H9 (cell line): ENCODE data around the gene NUMA1. TPM values are rescaled to one million over a fixed set of nuclear protein-coding genes. Genes with fewer than 3 reads are reported as not detected.

Experiments used
- DNase-seq: peaks from one replicate; pipeline ENCODE4 v3.0.0-alpha.2; 2017
- H2AFZ ChIP-seq: one replicate; pipeline ENCODE4 v1.6.1; 2013; ENCODE audit warnings: mild to moderate bottlenecking, low read length, control low read depth, moderate library complexity
- H2AK5ac ChIP-seq: 2 replicates; pipeline ENCODE4 v1.6.1; 2013; ENCODE audit warnings: low read length, control low read depth, mixed read lengths; ENCODE audit not compliant: insufficient read length
- H2BK120ac ChIP-seq: one replicate; pipeline ENCODE4 v1.6.1; 2013; ENCODE audit warnings: low read depth, mild to moderate bottlenecking, low read length, control low read depth, inconsistent platforms; ENCODE audit not compliant: poor library complexity, severe bottlenecking
- H2BK12ac ChIP-seq: 2 replicates; pipeline ENCODE4 v1.6.1; 2013; ENCODE audit warnings: low read length, control low read depth, mixed read lengths, low read depth; ENCODE audit not compliant: insufficient read length
- H2BK15ac ChIP-seq: 2 replicates; pipeline ENCODE4 v1.6.1; 2013; ENCODE audit warnings: low read depth, low read length, control low read depth
- H2BK20ac ChIP-seq: one replicate; pipeline ENCODE4 v1.6.1; 2013; ENCODE audit warnings: low read depth, mild to moderate bottlenecking, low read length, control low read depth, inconsistent platforms; ENCODE audit not compliant: poor library complexity, severe bottlenecking
- H2BK5ac ChIP-seq: 2 replicates; pipeline ENCODE4 v1.6.1; 2013; ENCODE audit warnings: low read length, control low read depth, mixed read lengths; ENCODE audit not compliant: insufficient read length
- H3K14ac ChIP-seq: 2 replicates; pipeline ENCODE4 v1.6.1; 2013; ENCODE audit warnings: low read length, control low read depth; ENCODE audit not compliant: insufficient read depth
- H3K18ac ChIP-seq: 2 replicates; pipeline ENCODE4 v1.6.1; 2013; ENCODE audit warnings: low read depth, mild to moderate bottlenecking, mixed read lengths, low read length, control low read depth; ENCODE audit not compliant: insufficient read length
- H3K23ac ChIP-seq: 2 replicates; pipeline ENCODE4 v1.6.1; 2013; ENCODE audit warnings: low read length, control low read depth, mixed read lengths, low read depth; ENCODE audit not compliant: insufficient read length
- H3K23me2 ChIP-seq: 2 replicates; pipeline ENCODE4 v1.6.1; 2013; ENCODE audit warnings: low read depth, mild to moderate bottlenecking, mixed read lengths, low read length, control low read depth; ENCODE audit not compliant: insufficient read length, poor library complexity, severe bottlenecking
- H3K27ac ChIP-seq: 2 replicates; pipeline ENCODE4 v1.5.1; 2013; ENCODE audit warnings: low read length, control low read depth, mixed read lengths, low read depth; ENCODE audit not compliant: insufficient read length
- H3K27me3 ChIP-seq: 2 replicates; pipeline ENCODE4 v1.6.1; 2013; ENCODE audit warnings: low read length, control low read depth, inconsistent platforms; ENCODE audit not compliant: insufficient read depth
- H3K4ac ChIP-seq: 2 replicates; pipeline ENCODE4 v1.6.1; 2013; ENCODE audit warnings: low read depth, mild to moderate bottlenecking, control low read depth, inconsistent platforms, low read length, moderate library complexity
- H3K4me1 ChIP-seq: 2 replicates; pipeline ENCODE4 v1.6.1; 2013; ENCODE audit warnings: low read length, control low read depth, inconsistent platforms; ENCODE audit not compliant: insufficient read depth
- H3K4me2 ChIP-seq: 2 replicates; pipeline ENCODE4 v1.6.1; 2013; ENCODE audit warnings: low read length, control low read depth, mixed read lengths; ENCODE audit not compliant: insufficient read length, insufficient read depth
- H3K56ac ChIP-seq: 2 replicates; pipeline ENCODE4 v1.6.1; 2013; ENCODE audit warnings: low read depth, mild to moderate bottlenecking, mixed read lengths, low read length, control low read depth; ENCODE audit not compliant: insufficient read length
- H3K79me1 ChIP-seq: 2 replicates; pipeline ENCODE4 v1.6.1; 2013; ENCODE audit warnings: low read depth, mild to moderate bottlenecking, moderate library complexity, low read length, control low read depth, inconsistent platforms; ENCODE audit not compliant: insufficient read depth, poor library complexity, severe bottlenecking
- H3K79me2 ChIP-seq: 2 replicates; pipeline ENCODE4 v1.6.1; 2013; ENCODE audit warnings: low read length, control low read depth, inconsistent platforms; ENCODE audit not compliant: insufficient read depth
- H3K9ac ChIP-seq: 2 replicates; pipeline ENCODE4 v1.6.1; 2013; ENCODE audit warnings: low read length, control low read depth, mixed read lengths; ENCODE audit not compliant: insufficient read length; ENCODE audit errors: extremely low read depth
- H3K9me3 ChIP-seq: one replicate; pipeline ENCODE4 v1.6.1; 2013; ENCODE audit warnings: low read depth, low read length, inconsistent platforms; ENCODE audit not compliant: control insufficient read depth
- H3T11ph ChIP-seq: one replicate; pipeline ENCODE4 v1.6.1; 2013; ENCODE audit warnings: mild to moderate bottlenecking, low read length, control low read depth, inconsistent platforms
- H4K20me1 ChIP-seq: one replicate; pipeline ENCODE4 v1.6.1; 2013; ENCODE audit not compliant: control insufficient read depth, insufficient read length, insufficient read depth
- H4K5ac ChIP-seq: 2 replicates; pipeline ENCODE4 v1.6.1; 2013; ENCODE audit warnings: low read depth, mild to moderate bottlenecking, mixed read lengths, low read length, control low read depth; ENCODE audit not compliant: insufficient read length
- H4K8ac ChIP-seq: replicated peaks from 2 replicates; pipeline ENCODE4 v1.6.1; 2013; ENCODE audit warnings: low read length, control low read depth, mixed read lengths, low read depth; ENCODE audit not compliant: insufficient read length
- H4K91ac ChIP-seq: 2 replicates; pipeline ENCODE4 v1.6.1; 2013; ENCODE audit warnings: low read depth, mild to moderate bottlenecking, moderate library complexity, mixed read lengths, low read length, control low read depth; ENCODE audit not compliant: insufficient read length
- H3K27ac Mint-ChIP-seq, 3 experiments: 2 replicates in 2 of 3; 3 replicates in 1 of 3; pipeline ENCODE4 v1.8.0; 2020 to 2021; ENCODE audit warnings: mixed read lengths in 3 of 3, mild to moderate bottlenecking in 1 of 3, moderate library complexity in 1 of 3
- H3K27me3 Mint-ChIP-seq: 2 replicates; pipeline ENCODE4 v1.8.0; 2021; ENCODE audit warnings: low read depth, mild to moderate bottlenecking, moderate library complexity, mixed read lengths
- H3K36me3 Mint-ChIP-seq, 3 experiments: 2 replicates in 2 of 3; 3 replicates in 1 of 3; pipeline ENCODE4 v1.8.0; 2020 to 2021; ENCODE audit warnings: low read depth in 3 of 3, mixed read lengths in 3 of 3; ENCODE audit not compliant: insufficient read depth in 1 of 3
- H3K4me1 Mint-ChIP-seq, 2 experiments: 2 replicates each; pipeline ENCODE4 v1.8.0; 2020; ENCODE audit warnings: mixed read lengths in 2 of 2
- H3K4me3 Mint-ChIP-seq, 2 experiments: 2 replicates in 1 of 2; 3 replicates in 1 of 2; pipeline ENCODE4 v1.8.0; 2020 to 2021; ENCODE audit warnings: mild to moderate bottlenecking in 2 of 2, mixed read lengths in 2 of 2, moderate library complexity in 1 of 2
- H3K9me3 Mint-ChIP-seq, 2 experiments: 2 replicates in 1 of 2; 3 replicates in 1 of 2; pipeline ENCODE4 v1.8.0; 2020; ENCODE audit warnings: mild to moderate bottlenecking in 2 of 2, mixed read lengths in 2 of 2, moderate library complexity in 1 of 2
- CTCF ChIP-seq: fragments of 200-600 bp; sonication (generic); conservative IDR thresholded peaks from 3 replicates; pipeline ENCODE4 v1.8.0; 2021; ENCODE audit warnings: antibody characterized with exemption, mild to moderate bottlenecking
- WGBS: extraction: QIAGEN DNeasy Blood & Tissue Kit; methylation state at CpG from one replicate; pipeline ENCODE4 v1.1.7; 2013; ENCODE audit warnings: missing lambda C conversion rate, low lambda C conversion rate, mixed read lengths; ENCODE audit not compliant: insufficient read length; ENCODE audit errors: extremely low coverage; 5-methylcytosine and 5-hydroxymethylcytosine counted together
- total RNA-seq: library from RNA; stranded (reverse); gene quantifications from 2 replicates; pipeline ENCODE4 v1.2.1, GENCODE V29; 2021

The NUMA1 gene
- total RNA-seq, 1 experiment from 2014 or later = 136 TPM

- H3K79me2 ChIP-seq = no peaks in the 10 kb centered on the region
- H3K36me3 Mint-ChIP-seq = peaks cover 19 to 38% (median 35%) of the 10 kb centered on the region in 3 experiments
Measured at GRCh38 chr11:71979602-71980001, 100.7 kb downstream of the NUMA1 start.

More at GRCh38 chr11:71979602-71980001, 100.7 kb downstream of the NUMA1 start:
- H3K9me3 ChIP-seq = no peaks in the 10 kb centered on the region
- no peaks in the 10 kb centered on the region for H3K4me1 ChIP-seq
- H2BK20ac ChIP-seq = no peak overlapping the region
- H4K91ac ChIP-seq = no peak overlapping the region
- no peak overlapping the region for H3K4me2 ChIP-seq
- no peaks in the 10 kb centered on the region for H4K20me1 ChIP-seq
- H4K5ac ChIP-seq = no peak overlapping the region
- no peak overlapping the region for H2BK5ac ChIP-seq
- Mint-ChIP-seq H3K9me3 (no peaks in the 10 kb centered on the region), H3K27me3 (no peaks in the 10 kb centered on the region), H3K4me1 (peaks cover 2% of the 10 kb centered on the region in 2 experiments; a peak in 2 of 4 replicates), H3K4me3 (no peak overlapping the region), H3K27ac (no peak overlapping the region)
- no peak overlapping the region for H3K56ac ChIP-seq
- H2AK5ac ChIP-seq = no peak overlapping the region
- no peaks in the 10 kb centered on the region for H3K79me1 ChIP-seq
- H3K27me3 ChIP-seq = no peaks in the 10 kb centered on the region
- no peak overlapping the region for H2BK15ac ChIP-seq
- DNase-seq = no peak
- TF ChIP-seq CTCF = no peak
- no peak overlapping the region for H2BK12ac ChIP-seq
- H3K9ac ChIP-seq = no peak overlapping the region
- H3K27ac ChIP-seq = no peak overlapping the region
- H2AFZ ChIP-seq = no peak overlapping the region
- H3K18ac ChIP-seq = no peak overlapping the region
- no peak overlapping the region for H2BK120ac ChIP-seq
- H3K14ac ChIP-seq = no peak overlapping the region
- H3K23ac ChIP-seq = no peak overlapping the region
- H4K8ac ChIP-seq = no peak overlapping the region
- WGBS = no CpG with 5 or more reads among the region's 3 CpGs
- no peaks in the 10 kb centered on the region for H3K23me2 ChIP-seq
- H3T11ph ChIP-seq = no peak overlapping the region
- no peak overlapping the region for H3K4ac ChIP-seq
